ENCODE measurements around the gene ZFHX2.

DNA sequence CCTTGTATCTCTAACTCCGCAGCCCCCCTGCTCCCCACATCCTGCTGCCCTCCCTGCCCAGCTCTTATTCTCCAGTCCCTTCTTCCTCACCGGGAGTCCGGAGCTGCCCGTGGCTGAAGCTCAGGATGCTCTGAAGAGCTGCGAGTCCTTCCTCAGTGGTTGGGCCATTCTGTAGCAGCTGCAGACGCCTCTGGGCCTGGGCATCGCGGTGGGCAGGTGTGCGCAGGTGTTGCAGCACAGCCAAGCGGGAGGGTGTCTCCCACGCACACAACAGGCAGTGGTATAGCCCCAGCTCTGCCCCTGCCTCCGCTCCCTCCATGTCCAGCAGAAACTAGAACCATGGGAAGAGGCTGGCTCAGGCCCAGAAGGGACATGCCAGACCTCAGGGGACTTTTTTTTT, 20.2 kb downstream of the ZFHX2 start:
- TF ChIP-seq, protein P1, sequence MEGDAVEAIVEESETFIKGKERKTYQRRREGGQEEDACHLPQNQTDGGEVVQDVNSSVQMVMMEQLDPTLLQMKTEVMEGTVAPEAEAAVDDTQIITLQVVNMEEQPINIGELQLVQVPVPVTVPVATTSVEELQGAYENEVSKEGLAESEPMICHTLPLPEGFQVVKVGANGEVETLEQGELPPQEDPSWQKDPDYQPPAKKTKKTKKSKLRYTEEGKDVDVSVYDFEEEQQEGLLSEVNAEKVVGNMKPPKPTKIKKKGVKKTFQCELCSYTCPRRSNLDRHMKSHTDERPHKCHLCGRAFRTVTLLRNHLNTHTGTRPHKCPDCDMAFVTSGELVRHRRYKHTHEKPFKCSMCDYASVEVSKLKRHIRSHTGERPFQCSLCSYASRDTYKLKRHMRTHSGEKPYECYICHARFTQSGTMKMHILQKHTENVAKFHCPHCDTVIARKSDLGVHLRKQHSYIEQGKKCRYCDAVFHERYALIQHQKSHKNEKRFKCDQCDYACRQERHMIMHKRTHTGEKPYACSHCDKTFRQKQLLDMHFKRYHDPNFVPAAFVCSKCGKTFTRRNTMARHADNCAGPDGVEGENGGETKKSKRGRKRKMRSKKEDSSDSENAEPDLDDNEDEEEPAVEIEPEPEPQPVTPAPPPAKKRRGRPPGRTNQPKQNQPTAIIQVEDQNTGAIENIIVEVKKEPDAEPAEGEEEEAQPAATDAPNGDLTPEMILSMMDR (optimal IDR thresholded peaks at IDR 0.05 in 1 of 3, IDR thresholded peaks at IDR 0.05 in 1 of 3, conservative IDR thresholded peaks at IDR 0.05 in 1 of 3; ENCODE audit: extremely low read depth in 1 of 3, insufficient read depth in 2 of 3, low read length in 3 of 3): no peak
- no peak for TF ChIP-seq EZH2 (IDR thresholded peaks at IDR 0.05; ENCODE audit: low read length)
